GM10847 (cell line): ENCODE results near the gene HOXD3.

Source experiments
- POLR2A ChIP-seq: IDR thresholded peaks from 2 replicates; pipeline ENCODE4 v1.6.1; 2011; ENCODE audit not compliant: insufficient read length; ENCODE audit errors: extremely low read depth

Gene HOXD3

DNA sequence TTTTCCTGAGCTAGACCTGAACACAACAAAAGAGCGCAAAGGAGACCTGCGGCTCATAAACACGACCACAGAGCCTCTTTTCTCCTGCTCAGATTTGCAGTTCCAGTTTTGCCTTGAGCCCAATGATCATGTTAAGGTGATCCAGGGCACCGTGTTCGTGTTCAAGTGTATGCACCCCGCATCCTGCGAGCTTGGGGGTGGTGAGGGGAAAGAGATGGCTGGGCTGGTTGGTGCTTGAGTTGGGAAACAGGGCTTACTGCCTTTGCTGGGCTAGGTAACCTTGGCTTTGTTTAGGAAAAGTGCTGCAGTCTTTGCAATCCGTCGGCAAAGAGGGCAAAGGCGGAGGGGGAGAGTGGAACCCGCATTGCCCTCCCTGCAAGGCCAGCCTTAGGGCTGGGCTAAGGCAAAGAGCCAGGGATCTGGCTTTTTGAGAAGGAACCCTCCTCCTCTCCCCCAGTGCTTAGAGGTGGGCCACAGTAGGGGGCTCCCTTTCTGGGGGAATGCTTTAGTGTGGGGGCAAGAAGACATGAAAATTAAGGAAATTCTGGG is 39.2 kb upstream of the HOXD3 start:
- no peak for TF ChIP-seq POLR2A

GRCh38 chr2:176118601-176119339 is 38.3 kb upstream of the HOXD3 start:
- no peak for TF ChIP-seq POLR2A

- TF ChIP-seq POLR2A = no peak
Measured at GRCh38 chr2:176120364-176121189, 36.5 kb upstream of the HOXD3 start.

GRCh38 chr2:176121190-176122051 is 35.7 kb upstream of the HOXD3 start:
- TF ChIP-seq POLR2A = no peak

DNA sequence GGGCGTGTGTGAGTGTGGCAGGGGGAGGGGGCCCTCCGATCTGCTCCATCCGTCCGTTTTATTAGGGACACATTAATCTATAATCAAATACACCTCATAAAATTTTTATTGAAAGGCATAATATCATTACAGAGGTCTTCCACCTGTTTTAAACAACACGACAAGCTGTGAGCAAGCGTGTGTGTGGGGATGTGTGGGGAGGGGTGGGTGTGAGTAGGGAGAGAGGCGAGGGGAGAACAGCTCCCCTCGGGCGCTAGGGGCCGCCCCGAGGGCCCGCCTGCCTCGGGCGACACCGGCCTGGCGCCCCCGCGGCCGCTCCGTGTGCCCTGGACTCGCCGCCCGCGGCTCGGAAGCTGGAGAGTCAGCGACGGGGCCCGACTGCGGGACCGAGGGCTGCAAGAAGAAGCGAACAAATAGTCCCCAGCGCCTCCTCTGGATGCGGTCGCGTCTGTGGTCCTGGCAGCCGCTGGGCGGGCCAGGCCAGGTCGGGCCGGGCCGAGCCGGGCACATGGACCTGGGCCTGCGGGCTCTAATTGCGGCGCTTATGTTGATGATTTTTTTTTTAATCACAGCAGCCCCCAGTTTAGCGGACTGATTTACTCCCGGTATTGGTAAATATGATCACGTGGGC is 34.9 kb upstream of the HOXD3 start:
- no peak for TF ChIP-seq POLR2A

DNA sequence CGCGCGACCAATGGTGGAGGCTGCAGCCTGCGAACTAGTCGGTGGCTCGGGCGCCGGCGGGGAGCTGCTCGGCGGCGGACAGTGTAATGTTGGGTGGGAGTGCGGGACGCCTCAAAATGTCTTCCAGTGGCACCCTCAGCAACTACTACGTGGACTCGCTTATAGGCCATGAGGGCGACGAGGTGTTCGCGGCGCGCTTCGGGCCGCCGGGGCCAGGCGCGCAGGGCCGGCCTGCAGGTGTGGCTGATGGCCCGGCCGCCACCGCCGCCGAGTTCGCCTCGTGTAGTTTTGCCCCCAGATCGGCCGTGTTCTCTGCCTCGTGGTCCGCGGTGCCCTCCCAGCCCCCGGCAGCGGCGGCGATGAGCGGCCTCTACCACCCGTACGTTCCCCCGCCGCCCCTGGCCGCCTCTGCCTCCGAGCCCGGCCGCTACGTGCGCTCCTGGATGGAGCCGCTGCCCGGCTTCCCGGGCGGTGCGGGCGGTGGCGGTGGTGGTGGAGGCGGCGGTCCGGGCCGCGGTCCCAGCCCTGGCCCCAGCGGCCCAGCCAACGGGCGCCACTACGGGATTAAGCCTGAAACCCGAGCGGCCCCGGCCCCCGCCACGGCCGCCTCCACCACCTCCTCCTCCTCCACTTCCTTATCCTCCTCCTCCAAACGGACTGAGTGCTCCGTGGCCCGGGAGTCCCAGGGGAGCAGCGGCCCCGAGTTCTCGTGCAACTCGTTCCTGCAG is 34.3 kb upstream of the HOXD3 start, which contains the start of gene HOXD9:
Gene HOXD9 (plus strand): TSS at position 37 of the 728 bp plus-strand sequence. CDS start 50 bp downstream, at position 87.
- TF ChIP-seq POLR2A = no peak

DNA sequence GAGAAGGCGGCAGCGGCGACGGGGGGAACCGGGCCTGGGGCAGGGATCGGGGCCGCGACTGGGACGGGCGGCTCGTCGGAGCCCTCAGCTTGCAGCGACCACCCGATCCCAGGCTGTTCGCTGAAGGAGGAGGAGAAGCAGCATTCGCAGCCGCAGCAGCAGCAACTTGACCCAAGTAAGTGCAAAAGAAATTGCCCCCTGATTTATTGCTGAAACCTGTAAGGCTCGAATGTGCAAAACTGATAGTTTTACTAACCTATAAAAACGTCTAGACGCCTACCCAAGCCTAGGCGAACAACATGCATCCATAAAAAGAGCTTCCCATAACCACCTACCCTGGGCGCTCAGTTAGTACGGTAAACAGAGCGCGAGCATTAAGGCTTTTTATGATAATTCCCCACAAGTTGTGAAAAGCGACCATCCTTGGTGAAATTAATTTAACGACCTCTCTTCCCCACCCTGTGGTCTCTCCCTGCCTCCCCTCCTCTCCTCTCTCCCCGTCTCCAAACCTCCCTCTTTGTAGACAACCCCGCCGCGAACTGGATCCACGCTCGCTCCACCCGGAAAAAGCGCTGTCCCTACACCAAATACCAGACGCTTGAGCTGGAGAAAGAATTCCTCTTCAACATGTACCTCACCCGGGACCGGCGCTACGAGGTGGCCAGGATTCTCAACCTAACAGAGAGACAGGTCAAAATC is 33.5 kb upstream of the HOXD3 start:
- no peak for TF ChIP-seq POLR2A

- TF ChIP-seq POLR2A = no peak
Measured at GRCh38 chr2:176124110-176124946, 32.8 kb upstream of the HOXD3 start.

GRCh38 chr2:176124947-176125771 is 31.9 kb upstream of the HOXD3 start:
- TF ChIP-seq POLR2A = no peak

GRCh38 chr2:176125772-176126054 is 31.4 kb upstream of the HOXD3 start:
- no peak for TF ChIP-seq POLR2A

DNA sequence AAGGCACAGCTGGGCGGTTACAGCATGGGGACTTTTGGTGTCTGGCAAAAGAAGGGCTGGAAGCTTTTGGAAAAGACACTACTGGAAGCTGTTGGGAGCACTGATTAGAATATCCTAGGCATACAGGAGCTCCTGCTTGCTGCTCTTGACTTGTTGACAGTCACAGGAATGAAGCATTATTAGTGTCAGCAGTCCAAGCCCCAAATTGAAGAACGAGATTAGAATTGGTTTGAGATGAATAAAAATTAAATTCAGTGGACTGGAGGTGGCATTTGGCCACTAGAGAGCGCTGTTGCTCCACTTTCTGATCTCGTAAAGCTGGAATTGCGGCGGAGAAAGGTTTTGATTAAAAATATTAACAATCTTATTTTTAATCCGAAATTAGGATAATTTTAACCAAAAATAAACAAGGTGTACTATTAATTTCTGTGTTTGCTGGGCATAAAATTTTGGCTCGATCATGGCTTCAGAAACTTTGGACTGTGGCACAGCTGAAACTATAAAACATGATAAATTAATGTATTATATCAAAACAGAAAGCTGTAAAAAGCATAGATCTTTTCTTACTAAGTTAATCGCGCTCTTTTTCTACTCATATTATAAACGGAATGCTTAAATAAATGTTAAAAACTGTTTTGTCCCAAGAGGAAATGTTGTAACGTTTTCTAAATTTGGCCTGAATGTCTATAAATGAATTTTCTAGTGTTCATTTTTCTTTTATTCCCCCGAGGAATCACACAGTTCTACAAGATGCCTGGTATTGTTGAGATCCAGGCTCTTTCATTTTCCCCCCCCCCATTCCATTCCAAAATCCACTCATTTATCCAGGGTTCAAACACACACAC is 30.0 kb upstream of the HOXD3 start:
- no peak for TF ChIP-seq POLR2A
